DOHH2 (cell line): ENCODE data around the gene GLCE.

Experiments used
- H3F3A ChIP-seq: fragments of 200-600 bp; sonication (generic), shearing (Covaris generic); 2 replicates; pipeline ENCODE4 v1.6.0; 2016; ENCODE audit warnings: antibody characterized with exemption, mild to moderate bottlenecking; ENCODE audit not compliant: control insufficient read depth, insufficient read depth
- H3K27ac ChIP-seq: fragments of 200-600 bp; sonication (generic); 2 replicates; pipeline ENCODE4 v1.5.1; 2014; ENCODE audit warnings: low read depth, mild to moderate bottlenecking, low read length, moderate library complexity
- H3K27me3 ChIP-seq: fragments of 200-600 bp; sonication (generic); 2 replicates; pipeline ENCODE4 v1.6.1; 2014; ENCODE audit warnings: mild to moderate bottlenecking, low read length, mixed read lengths; ENCODE audit not compliant: control insufficient read depth
- H3K36me3 ChIP-seq: fragments of 200-600 bp; sonication (generic); 2 replicates; pipeline ENCODE4 v1.6.1; 2014; ENCODE audit warnings: mild to moderate bottlenecking, low read length, moderate library complexity, mixed read lengths; ENCODE audit not compliant: control insufficient read depth
- H3K4me1 ChIP-seq: fragments of 200-600 bp; sonication (generic); 2 replicates; pipeline ENCODE4 v1.6.1; 2014; ENCODE audit warnings: mild to moderate bottlenecking, low read length, mixed read lengths; ENCODE audit not compliant: control insufficient read depth
- H3K4me2 ChIP-seq: fragments of 200-600 bp; sonication (generic); 2 replicates; pipeline ENCODE4 v1.6.0; 2014; ENCODE audit warnings: mild to moderate bottlenecking, low read length, moderate library complexity
- H3K4me3 ChIP-seq: fragments of 200-600 bp; sonication (generic); 2 replicates; pipeline ENCODE4 v1.5.1; 2014; ENCODE audit warnings: mild to moderate bottlenecking, low read length, mixed read lengths
- H3K79me2 ChIP-seq: fragments of 200-600 bp; sonication (generic); 2 replicates; pipeline ENCODE4 v1.6.1; 2014; ENCODE audit warnings: mild to moderate bottlenecking, low read length, mixed read lengths; ENCODE audit not compliant: control insufficient read depth
- H3K9me2 ChIP-seq: fragments of 200-600 bp; sonication (generic); replicated peaks from 2 replicates; pipeline ENCODE4 v1.6.1; 2014; ENCODE audit warnings: mild to moderate bottlenecking, low read length, mixed read lengths; ENCODE audit not compliant: control insufficient read depth
- H3K9me3 ChIP-seq: fragments of 200-600 bp; sonication (generic); 2 replicates; pipeline ENCODE4 v1.6.1; 2014; ENCODE audit warnings: antibody characterized with exemption, low read length, mixed read lengths; ENCODE audit not compliant: control insufficient read depth, insufficient read depth
- H4K20me1 ChIP-seq: fragments of 200-600 bp; sonication (generic); 2 replicates; pipeline ENCODE4 v1.6.0; 2014; ENCODE audit warnings: low read depth, mild to moderate bottlenecking, antibody characterized with exemption, low read length, moderate library complexity; ENCODE audit not compliant: control insufficient read depth, insufficient read depth
- EZH2phosphoT487 ChIP-seq: fragments of 200-600 bp; sonication (generic); IDR thresholded peaks from 2 replicates; pipeline ENCODE4 v1.6.1; 2017; ENCODE audit warnings: borderline replicate concordance, mild to moderate bottlenecking, antibody characterized with exemption, low read length, moderate library complexity, mixed read lengths
- TF ChIP-seq, protein P1 (sequence below): fragments of 200-600 bp; sonication (generic); IDR thresholded peaks from one replicate; pipeline ENCODE4 v1.5.1; 2014; ENCODE audit warnings: antibody characterized with exemption, mild to moderate bottlenecking, low read depth, low read length; ENCODE audit not compliant: poor library complexity, severe bottlenecking

GLCE gene

DNA sequence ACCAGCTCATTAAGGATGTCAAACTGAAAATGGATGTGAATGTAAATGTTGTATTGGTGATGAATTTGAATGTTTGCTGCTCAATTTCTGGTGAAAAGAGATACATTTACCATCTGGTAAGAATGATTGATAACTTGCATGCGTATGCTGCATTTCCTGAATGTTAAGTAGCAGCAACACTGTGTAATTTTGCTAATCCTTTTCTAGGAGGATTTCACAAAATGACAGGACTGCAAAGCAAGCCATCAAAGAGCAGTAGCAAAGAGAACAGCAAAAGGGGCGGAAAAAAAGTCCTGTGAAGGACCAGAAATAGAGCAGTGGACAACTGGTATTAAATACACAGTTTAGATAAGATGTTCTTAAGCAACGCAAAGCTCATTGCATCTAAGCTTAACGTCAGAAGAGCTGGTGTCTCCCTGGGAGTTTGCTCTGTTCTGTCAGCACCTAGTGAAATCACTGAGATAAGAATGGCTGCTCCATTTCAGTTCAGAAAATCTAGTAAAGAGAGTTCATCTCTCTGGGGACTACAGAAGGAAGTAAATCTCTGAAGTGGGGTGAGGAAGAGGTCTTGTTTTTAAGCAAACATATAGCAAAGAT lies 114.7 kb downstream of the GLCE start:
- H3K27ac ChIP-seq = no peak overlapping the region
- no peaks in the 10 kb centered on the region for H3K79me2 ChIP-seq
- H3K9me3 ChIP-seq = no peaks in the 10 kb centered on the region
- no peak for TF ChIP-seq EZH2phosphoT487
- TF ChIP-seq, protein P1, sequence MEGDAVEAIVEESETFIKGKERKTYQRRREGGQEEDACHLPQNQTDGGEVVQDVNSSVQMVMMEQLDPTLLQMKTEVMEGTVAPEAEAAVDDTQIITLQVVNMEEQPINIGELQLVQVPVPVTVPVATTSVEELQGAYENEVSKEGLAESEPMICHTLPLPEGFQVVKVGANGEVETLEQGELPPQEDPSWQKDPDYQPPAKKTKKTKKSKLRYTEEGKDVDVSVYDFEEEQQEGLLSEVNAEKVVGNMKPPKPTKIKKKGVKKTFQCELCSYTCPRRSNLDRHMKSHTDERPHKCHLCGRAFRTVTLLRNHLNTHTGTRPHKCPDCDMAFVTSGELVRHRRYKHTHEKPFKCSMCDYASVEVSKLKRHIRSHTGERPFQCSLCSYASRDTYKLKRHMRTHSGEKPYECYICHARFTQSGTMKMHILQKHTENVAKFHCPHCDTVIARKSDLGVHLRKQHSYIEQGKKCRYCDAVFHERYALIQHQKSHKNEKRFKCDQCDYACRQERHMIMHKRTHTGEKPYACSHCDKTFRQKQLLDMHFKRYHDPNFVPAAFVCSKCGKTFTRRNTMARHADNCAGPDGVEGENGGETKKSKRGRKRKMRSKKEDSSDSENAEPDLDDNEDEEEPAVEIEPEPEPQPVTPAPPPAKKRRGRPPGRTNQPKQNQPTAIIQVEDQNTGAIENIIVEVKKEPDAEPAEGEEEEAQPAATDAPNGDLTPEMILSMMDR = no peak
- H3K27me3 ChIP-seq = no peaks in the 10 kb centered on the region
- H3K4me1 ChIP-seq = no peaks in the 10 kb centered on the region
- H3K36me3 ChIP-seq = no peaks in the 10 kb centered on the region
- no peaks in the 10 kb centered on the region for H3F3A ChIP-seq
- H4K20me1 ChIP-seq = no peaks in the 10 kb centered on the region
- H3K4me2 ChIP-seq = no peak overlapping the region
- no peak overlapping the region for H3K4me3 ChIP-seq
- no peaks in the 10 kb centered on the region for H3K9me2 ChIP-seq

DNA sequence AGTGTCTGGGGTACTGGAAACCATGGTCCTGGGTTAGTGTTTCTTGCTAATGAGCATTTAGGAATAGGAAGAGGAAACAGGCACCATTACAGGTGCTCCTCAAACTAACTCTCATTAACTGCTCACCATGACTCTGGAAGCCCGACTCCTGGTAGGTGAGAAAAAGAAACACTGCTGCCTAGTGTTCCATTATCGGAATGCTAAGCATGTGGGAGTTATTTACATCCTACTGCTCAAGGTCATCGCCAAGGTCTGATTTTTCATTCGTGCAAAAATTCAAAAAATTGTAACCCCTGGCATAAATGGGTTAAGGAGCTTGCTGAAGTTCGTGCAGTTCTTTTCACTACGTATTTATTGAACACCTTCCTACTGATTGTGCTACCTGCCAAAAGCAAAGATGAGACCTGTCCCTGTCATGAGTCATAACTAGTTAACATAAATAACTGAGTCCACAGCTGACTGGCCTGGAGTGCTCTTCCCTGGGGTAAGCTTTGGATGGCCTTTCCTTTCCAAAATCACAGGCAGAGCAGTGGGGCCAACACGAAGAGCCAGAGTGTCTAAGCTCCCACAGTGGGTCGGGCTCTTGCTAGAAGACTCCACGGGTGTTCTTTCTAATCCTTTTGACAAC lies 115.6 kb downstream of the GLCE start:
- H3K4me2 ChIP-seq = no peak overlapping the region
- H3K9me2 ChIP-seq = no peaks in the 10 kb centered on the region
- H3K4me3 ChIP-seq = no peak overlapping the region
- H3K79me2 ChIP-seq = no peaks in the 10 kb centered on the region
- no peaks in the 10 kb centered on the region for H4K20me1 ChIP-seq
- no peaks in the 10 kb centered on the region for H3K9me3 ChIP-seq
- no peak overlapping the region for H3K27ac ChIP-seq
- H3K4me1 ChIP-seq = no peaks in the 10 kb centered on the region
- no peaks in the 10 kb centered on the region for H3K36me3 ChIP-seq
- no peaks in the 10 kb centered on the region for H3F3A ChIP-seq
- TF ChIP-seq, protein P1 = no peak
- no peak for TF ChIP-seq EZH2phosphoT487
- no peaks in the 10 kb centered on the region for H3K27me3 ChIP-seq

DNA sequence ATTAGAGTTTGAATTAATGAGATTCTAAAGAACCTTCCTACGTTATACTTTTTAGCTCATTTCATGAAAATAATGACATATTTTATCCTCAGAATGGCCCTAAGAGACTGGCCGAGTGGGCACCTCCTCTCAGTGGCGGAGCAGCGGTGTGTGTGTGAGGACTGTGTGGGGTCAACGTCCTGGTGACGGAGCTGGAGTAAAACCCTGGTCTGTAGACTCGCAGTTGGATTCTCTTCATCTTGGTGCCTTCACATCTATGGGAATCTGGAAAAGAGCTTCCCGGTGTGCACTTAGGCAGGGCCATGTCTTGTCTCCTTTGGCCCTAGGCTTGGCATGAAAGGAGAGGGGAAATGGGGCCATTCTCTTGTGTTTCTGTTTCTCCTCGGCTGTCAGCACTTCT lies 116.9 kb downstream of the GLCE start:
- Histone ChIP-seq H3K36me3 (no peaks in the 10 kb centered on the region), H3F3A (no peaks in the 10 kb centered on the region), H3K4me1 (no peaks in the 10 kb centered on the region), H3K4me2 (no peak overlapping the region), H3K9me3 (no peaks in the 10 kb centered on the region), H3K27ac (no peak overlapping the region), H4K20me1 (no peaks in the 10 kb centered on the region), H3K9me2 (no peaks in the 10 kb centered on the region), H3K4me3 (no peak overlapping the region), H3K79me2 (no peaks in the 10 kb centered on the region), H3K27me3 (no peaks in the 10 kb centered on the region)
- TF ChIP-seq, protein P1 = no peak
- TF ChIP-seq EZH2phosphoT487 = no peak
